HG02623 (cell line): ENCODE results near the gene TBCD.

Experiments used
- ATAC-seq: cut with Tn5 transposase; IDR thresholded peaks from one replicate; pipeline ENCODE4 v1.9.1; 2021; ENCODE audit warnings: moderate library complexity; ENCODE audit not compliant: unreplicated experiment

The TBCD gene

GRCh38 chr17:82918508-82918907 lies 166.6 kb downstream of the TBCD start:
- no peak for ATAC-seq

GRCh38 chr17:82920150-82920549 lies 168.3 kb downstream of the TBCD start:
- ATAC-seq, result no peak

GRCh38 chr17:82920715-82921114 lies 168.8 kb downstream of the TBCD start:
- no peak for ATAC-seq

GRCh38 chr17:82921426-82921825 lies 169.6 kb downstream of the TBCD start:
- ATAC-seq, result no peak

GRCh38 chr17:82922646-82923045 lies 170.8 kb downstream of the TBCD start:
- no peak for ATAC-seq

GRCh38 chr17:82923366-82924113 lies 171.7 kb downstream of the TBCD start:
- no peak for ATAC-seq

GRCh38 chr17:82924214-82924613 lies 172.3 kb downstream of the TBCD start:
- ATAC-seq, result no peak

GRCh38 chr17:82924812-82925211 lies 172.9 kb downstream of the TBCD start:
- no peak for ATAC-seq

GRCh38 chr17:82925336-82925735 lies 173.5 kb downstream of the TBCD start:
- no peak for ATAC-seq

GRCh38 chr17:82926081-82926480 lies 174.2 kb downstream of the TBCD start:
- no peak for ATAC-seq

- ATAC-seq, result no peak
These were observed 174.9 kb downstream of the TBCD start for GRCh38 chr17:82926716-82927115.

- no peak for ATAC-seq
These were observed 175.4 kb downstream of the TBCD start for GRCh38 chr17:82927311-82927660.

GRCh38 chr17:82927661-82928601 lies 176.1 kb downstream of the TBCD start:
- no peak for ATAC-seq

GRCh38 chr17:82929011-82929622 lies 177.3 kb downstream of the TBCD start:
- ATAC-seq, result no peak

GRCh38 chr17:82929676-82930042 lies 177.8 kb downstream of the TBCD start:
- no peak for ATAC-seq

GRCh38 chr17:82930043-82930923 lies 178.4 kb downstream of the TBCD start:
- ATAC-seq, result no peak

GRCh38 chr17:82930924-82931698 lies 179.2 kb downstream of the TBCD start:
- ATAC-seq, result no peak

GRCh38 chr17:82931699-82932517 lies 180.0 kb downstream of the TBCD start:
- no peak for ATAC-seq
